Fibroblast of the aortic adventitia (primary cell): ENCODE results near the gene HRK. TPM values are rescaled to one million over a fixed set of nuclear protein-coding genes. Genes with fewer than 3 reads are reported as not detected.

Experiments
- DNase-seq: peaks from one replicate; pipeline ENCODE4 v3.0.0-alpha.2; 2010; ENCODE audit warnings: low read depth
- H3K4me3 ChIP-seq: 2 replicates; pipeline ENCODE4 v1.5.1; 2011; ENCODE audit warnings: low read depth, mild to moderate bottlenecking, control low read depth, low read length, moderate library complexity
- total RNA-seq: library from RNA; depleted of rRNA; stranded (reverse); fragments of >200 nt; gene quantifications from 2 replicates; pipeline ENCODE4 v1.2.3, GENCODE V29; 2012; ENCODE audit warnings: low replicate concordance
- TF ChIP-seq, protein P1 (sequence below): IDR thresholded peaks from 2 replicates; pipeline ENCODE4 v1.5.1; 2011; ENCODE audit warnings: mild to moderate bottlenecking, low read length, control low read depth, inconsistent platforms; ENCODE audit not compliant: insufficient read depth

The HRK gene
- total RNA-seq, 1 donor: not detected

DNA sequence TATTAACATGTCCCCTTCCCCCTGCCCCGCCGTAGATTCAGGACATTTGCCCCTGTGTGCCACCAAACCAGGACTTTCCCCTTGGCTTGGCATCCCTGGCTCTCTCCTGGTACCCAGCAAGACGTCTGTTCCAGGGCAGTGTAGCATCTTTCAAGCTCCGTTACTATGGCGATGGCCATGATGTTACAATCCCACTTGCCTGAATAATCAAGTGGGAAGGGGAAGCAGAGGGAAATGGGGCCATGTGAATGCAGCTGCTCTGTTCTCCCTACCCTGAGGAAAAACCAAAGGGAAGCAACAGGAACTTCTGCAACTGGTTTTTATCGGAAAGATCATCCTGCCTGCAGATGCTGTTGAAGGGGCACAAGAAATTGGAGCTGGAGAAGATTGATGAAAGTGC, 28.9 kb downstream of the HRK start:
- TF ChIP-seq, protein P1, sequence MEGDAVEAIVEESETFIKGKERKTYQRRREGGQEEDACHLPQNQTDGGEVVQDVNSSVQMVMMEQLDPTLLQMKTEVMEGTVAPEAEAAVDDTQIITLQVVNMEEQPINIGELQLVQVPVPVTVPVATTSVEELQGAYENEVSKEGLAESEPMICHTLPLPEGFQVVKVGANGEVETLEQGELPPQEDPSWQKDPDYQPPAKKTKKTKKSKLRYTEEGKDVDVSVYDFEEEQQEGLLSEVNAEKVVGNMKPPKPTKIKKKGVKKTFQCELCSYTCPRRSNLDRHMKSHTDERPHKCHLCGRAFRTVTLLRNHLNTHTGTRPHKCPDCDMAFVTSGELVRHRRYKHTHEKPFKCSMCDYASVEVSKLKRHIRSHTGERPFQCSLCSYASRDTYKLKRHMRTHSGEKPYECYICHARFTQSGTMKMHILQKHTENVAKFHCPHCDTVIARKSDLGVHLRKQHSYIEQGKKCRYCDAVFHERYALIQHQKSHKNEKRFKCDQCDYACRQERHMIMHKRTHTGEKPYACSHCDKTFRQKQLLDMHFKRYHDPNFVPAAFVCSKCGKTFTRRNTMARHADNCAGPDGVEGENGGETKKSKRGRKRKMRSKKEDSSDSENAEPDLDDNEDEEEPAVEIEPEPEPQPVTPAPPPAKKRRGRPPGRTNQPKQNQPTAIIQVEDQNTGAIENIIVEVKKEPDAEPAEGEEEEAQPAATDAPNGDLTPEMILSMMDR: no peak

DNA sequence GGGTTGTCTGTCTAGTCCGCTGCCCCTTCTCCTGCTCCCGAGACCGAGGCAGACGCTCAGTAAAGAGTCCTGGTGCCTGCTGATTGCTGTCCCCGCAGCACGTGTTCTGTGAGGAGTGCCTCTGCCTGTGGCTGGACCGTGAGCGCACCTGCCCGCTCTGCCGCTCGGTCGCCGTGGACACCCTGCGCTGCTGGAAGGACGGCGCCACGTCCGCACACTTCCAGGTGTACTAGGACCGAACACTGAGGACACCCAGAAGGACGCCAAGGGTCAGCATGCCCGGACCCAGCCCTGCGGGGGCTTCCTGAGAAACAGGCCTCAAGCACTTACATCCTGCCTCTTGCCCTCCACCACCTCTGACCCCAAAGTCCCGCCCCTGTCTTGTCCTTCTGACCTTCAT, 32.0 kb downstream of the HRK start:
- TF ChIP-seq, protein P1: no peak
- DNase-seq: no peak
- H3K4me3 ChIP-seq: no peak overlapping the region

More for the DNA sequence above, 28.9 kb downstream of the HRK start:
- no peak overlapping the region for H3K4me3 ChIP-seq
- DNase-seq: no peak

DNA sequence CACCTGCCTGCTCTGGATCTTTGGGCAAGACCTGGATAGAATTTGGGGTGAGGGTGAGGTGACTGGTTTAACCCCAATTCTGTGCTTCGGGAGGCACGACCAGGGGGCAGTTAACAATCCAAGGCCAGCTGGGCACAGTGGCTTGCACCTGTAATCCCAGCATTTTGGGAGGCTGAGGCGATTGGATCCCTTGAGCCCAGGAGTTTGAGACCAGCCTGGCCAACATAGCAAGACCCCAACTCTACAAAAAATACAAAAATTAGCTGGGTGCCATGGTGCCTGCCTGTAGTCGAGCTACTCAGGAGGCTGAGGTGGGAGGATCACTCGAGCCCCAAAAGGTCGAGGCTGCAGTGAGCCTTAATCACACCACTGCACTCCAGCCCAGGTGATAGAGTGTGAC, 38.2 kb downstream of the HRK start:
- no peak overlapping the region for H3K4me3 ChIP-seq
- TF ChIP-seq, protein P1: no peak
- DNase-seq: no peak

DNA sequence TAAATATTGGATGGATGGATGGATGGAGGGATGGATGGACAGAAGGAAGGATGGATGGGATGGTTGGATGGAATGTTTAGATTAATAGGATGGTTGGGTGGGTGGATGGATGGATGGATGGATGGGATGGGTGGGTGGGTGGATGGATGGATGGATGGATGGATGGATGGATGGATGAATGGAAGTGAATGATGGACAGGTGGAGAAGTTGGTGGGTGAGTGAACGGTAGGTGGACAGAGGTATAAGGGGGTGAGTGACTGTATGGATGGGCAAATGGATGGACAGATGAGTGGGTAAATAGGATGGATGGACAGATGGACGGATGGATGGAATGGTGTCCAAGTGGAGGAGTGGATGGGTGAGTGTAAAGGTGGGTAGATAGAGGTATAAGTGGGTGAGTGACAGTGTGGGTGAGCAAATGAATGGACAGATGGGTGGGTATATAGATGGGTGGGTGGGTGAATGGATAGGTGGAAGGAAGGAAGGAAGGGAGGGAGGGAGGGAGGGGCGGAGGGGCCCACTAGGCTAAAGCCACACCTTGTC, 41.9 kb downstream of the HRK start:
- DNase-seq: no peak
- no peak overlapping the region for H3K4me3 ChIP-seq
- TF ChIP-seq, protein P1: no peak

DNA sequence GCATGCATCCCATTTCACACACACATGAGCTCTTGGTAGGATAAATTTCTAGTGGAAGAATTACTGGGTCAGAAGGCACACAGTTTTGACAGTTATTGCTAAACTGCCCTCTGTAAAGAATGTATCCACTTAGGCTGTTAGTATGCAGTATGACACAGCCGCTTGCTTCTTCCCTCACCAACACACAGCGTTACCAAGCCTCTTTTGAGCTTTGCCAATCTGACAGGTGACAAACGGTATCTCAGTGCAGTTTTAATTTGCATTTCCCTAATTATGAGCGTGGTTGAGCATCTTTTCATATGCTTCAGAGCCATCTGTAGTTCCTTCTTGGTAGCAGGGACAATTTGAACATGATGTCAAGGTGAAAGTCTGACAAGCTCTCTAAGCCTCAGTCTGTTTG, 42.9 kb downstream of the HRK start:
- DNase-seq: no peak
- H3K4me3 ChIP-seq: no peak overlapping the region
- TF ChIP-seq, protein P1: no peak

DNA sequence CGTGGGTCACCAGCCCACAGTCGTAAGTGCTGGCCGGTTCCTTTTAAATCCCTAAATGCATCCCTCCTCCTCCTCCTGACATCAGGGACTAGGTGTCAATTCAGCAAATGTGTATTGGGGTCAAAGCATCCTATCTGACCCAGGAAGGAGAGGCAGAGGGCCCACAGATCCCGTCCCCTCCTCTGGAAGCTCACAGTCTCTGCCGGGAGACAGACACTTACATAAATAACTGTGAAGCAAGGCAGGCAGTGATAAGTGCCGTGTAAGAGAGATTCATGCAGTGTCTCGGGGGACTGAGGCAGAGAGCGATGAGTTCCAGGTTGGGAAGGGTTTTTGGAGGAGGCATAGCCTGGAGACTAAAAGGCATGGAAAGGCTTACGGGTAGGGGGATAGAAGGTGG, 44.1 kb downstream of the HRK start:
- no peak overlapping the region for H3K4me3 ChIP-seq
- DNase-seq: no peak
- TF ChIP-seq, protein P1: no peak

DNA sequence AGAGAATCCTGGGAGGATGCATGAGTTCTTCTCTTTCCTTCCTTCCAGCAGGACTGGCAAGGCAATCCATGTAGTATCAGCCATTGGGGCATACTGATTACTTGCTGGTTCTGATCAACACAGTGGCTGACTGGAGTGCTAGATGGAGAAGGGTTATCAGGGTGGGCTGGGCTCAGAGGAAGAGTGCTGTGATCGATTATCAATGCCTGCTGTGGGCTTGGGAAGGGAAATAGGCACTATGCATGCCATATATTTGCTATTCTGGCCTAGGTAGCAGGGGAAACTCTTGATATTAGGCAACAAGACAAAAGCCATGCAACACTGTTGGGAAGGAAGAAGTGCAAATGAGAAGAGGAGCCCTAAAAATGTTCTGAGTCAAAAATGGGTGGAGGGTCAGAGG, 45.8 kb downstream of the HRK start:
- TF ChIP-seq, protein P1: no peak

More for the DNA sequence above, 45.8 kb downstream of the HRK start:
- H3K4me3 ChIP-seq: no peak overlapping the region
- no peak for DNase-seq
